Measurements from ENCODE around the gene CES3. TPM values are rescaled to one million over a fixed set of nuclear protein-coding genes. Genes with fewer than 3 reads are reported as not detected.

Gene CES3
- total and polyA plus RNA-seq, 9 of the 15 experiments (the other 6 are each of a cell fraction or from before 2014, with no cell fraction given): 0.06 to 2.2 (median 0.68) TPM

DNA sequence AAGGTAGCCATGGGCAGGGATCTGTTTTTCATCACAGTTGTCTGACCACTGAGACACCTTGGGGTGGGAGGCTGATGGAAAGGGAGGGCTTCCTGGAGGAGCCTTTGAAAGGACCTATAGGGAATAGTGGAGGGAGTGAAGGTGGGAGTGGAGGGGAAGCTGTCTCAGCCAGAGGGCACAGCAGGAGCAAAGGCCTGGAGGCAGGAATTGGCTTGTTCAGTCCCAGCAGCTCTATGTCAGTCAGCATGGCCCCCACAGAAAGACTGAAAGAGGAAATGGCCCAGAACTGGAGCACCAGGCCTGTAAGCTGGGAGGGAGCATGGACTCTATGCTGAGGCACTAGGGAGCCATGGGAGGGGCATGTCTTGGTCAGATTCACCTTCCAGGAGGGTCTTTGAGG, 55.1 kb downstream of the CES3 start:
- Histone ChIP-seq H3K9me3 (replicated peaks; ENCODE audit: control insufficient read depth, insufficient read depth, low read depth, low read length) (no peaks in the 10 kb centered on the region), H3K4me3 (no peak overlapping the region), H3K27me3 (ENCODE audit: control insufficient read depth in 2 of 2, insufficient read depth in 2 of 2, low read length in 2 of 2) (no peaks in the 10 kb centered on the region), H3K4me2 (ENCODE audit: insufficient read depth, low read length) (no peak overlapping the region), H4K20me1 (replicated peaks; ENCODE audit: control insufficient read depth, insufficient read depth, low read length) (no peaks in the 10 kb centered on the region), H3K79me2 (ENCODE audit: control insufficient read depth, insufficient read depth, low read length) (no peaks in the 10 kb centered on the region), H3K27ac (ENCODE audit: extremely low read depth, low read depth, low read length) (no peak overlapping the region), H3K36me3 (ENCODE audit: control insufficient read depth, insufficient read depth, low read length) (no peaks in the 10 kb centered on the region), H3K9me1 (ENCODE audit: control insufficient read depth, insufficient read depth, low read length) (no peaks in the 10 kb centered on the region), H2AFZ (ENCODE audit: low read depth, low read length) (no peak overlapping the region), H3K4me1 (replicated peaks in 1 of 2; ENCODE audit: control insufficient read depth in 2 of 2, insufficient read depth in 2 of 2, low read length in 2 of 2) (peaks cover 4 to 19% of the 10 kb centered on the region in 2 experiments; a peak in 4 of 5 replicates), H3K9ac (ENCODE audit: insufficient read depth in 1 of 2, low read depth in 2 of 2, low read length in 2 of 2) (peak overlapping the region in 1 of 2 experiments; percentile 45; a peak in 1 of 4 replicates)
- CTCF ChIA-PET (ENCODE audit: low intra/inter-chr PET ratio): interaction anchor here (2.8 kb wide), 1 partner anchor 55 kb away, joined by 9 read pairs; the partner anchor contains the start of gene CES3
- DNase-seq (ENCODE audit: extremely low read depth in 1 of 4, low spot score in 3 of 4): no peak
- TF ChIP-seq HOXB6 (CRISPR knock-in tag; IDR thresholded peaks at IDR 0.05; ENCODE audit: borderline replicate concordance) (no peak), CTBP1 (IDR thresholded peaks at IDR 0.05; ENCODE audit: borderline replicate concordance) (no peak), SIX5 (IDR thresholded peaks at IDR 0.05; ENCODE audit: borderline replicate concordance in 1 of 2, insufficient read depth in 1 of 2, low read depth in 1 of 2, low read length in 2 of 2) (no peak), STAT5A (IDR thresholded peaks at IDR 0.05; ENCODE audit: borderline replicate concordance, low read length) (no peak), ZNF717 (CRISPR knock-in tag; IDR thresholded peaks at IDR 0.05) (no peak), SPI1 (IDR thresholded peaks at IDR 0.05; ENCODE audit: borderline replicate concordance, low read depth, low read length) (0 out of 2 replicates have a peak, but pooled peaks have one; percentile 12)
- TF ChIP-seq, protein P1, sequence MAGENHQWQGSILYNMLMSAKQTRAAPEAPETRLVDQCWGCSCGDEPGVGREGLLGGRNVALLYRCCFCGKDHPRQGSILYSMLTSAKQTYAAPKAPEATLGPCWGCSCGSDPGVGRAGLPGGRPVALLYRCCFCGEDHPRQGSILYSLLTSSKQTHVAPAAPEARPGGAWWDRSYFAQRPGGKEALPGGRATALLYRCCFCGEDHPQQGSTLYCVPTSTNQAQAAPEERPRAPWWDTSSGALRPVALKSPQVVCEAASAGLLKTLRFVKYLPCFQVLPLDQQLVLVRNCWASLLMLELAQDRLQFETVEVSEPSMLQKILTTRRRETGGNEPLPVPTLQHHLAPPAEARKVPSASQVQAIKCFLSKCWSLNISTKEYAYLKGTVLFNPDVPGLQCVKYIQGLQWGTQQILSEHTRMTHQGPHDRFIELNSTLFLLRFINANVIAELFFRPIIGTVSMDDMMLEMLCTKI (IDR thresholded peaks at IDR 0.05; ENCODE audit: partially characterized antibody): no peak
- TF ChIP-seq, protein P2, sequence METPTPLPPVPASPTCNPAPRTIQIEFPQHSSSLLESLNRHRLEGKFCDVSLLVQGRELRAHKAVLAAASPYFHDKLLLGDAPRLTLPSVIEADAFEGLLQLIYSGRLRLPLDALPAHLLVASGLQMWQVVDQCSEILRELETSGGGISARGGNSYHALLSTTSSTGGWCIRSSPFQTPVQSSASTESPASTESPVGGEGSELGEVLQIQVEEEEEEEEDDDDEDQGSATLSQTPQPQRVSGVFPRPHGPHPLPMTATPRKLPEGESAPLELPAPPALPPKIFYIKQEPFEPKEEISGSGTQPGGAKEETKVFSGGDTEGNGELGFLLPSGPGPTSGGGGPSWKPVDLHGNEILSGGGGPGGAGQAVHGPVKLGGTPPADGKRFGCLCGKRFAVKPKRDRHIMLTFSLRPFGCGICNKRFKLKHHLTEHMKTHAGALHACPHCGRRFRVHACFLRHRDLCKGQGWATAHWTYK (CRISPR knock-in tag; IDR thresholded peaks at IDR 0.05): no peak
- in situ Hi-C loops (cut with MboI) (loop anchor here (5.0 kb wide), 2 partner anchors 76 to 141 kb away; partner anchors contain the start of genes FBXL8 and TRADD), intact Hi-C loops (cut with micrococcal nuclease) (loop anchor here (5.0 to 10.0 kb wide), 4 partner anchors 64 to 389 kb away; partner anchors contain the start of gene MATCAP1)
- POLR2A ChIA-PET: interaction anchor here (0.8 kb wide), 1 partner anchor 144 kb away, joined by 4 read pairs; the partner anchor contains the start of genes FBXL8 and TRADD
- BruUV-seq (replicated peaks): no TSS peak
- FAIRE-seq: no peak
- no peak for ATAC-seq

All from K562 (cell line).